Adrenal gland (tissue), 12 donors: ENCODE data around the gene LRP1B. TPM values are rescaled to one million over a fixed set of nuclear protein-coding genes. Genes with fewer than 3 reads are reported as not detected.

Experiments used
- DNase-seq, 7 donors: peaks; one replicate each; pipeline ENCODE4 v3.0.0-alpha.2; 2019 to 2020
- H3K27ac ChIP-seq, 5 donors: fragments of 200-600 bp; sonication (generic) in 4 of 5; 1 replicate in 3 of 5; 2 replicates in 2 of 5; pipeline versions ENCODE4 v1.5.1 to v1.8.0; 2016 to 2020; ENCODE audit warnings: mild to moderate bottlenecking in 1 of 5
- H3K27me3 ChIP-seq: fragments of 200-600 bp; 2 replicates; pipeline ENCODE4 v1.8.0; 2021
- H3K36me3 ChIP-seq, 2 donors: fragments of 200-600 bp; replicated peaks in 1 of 2; 1 replicate in 1 of 2; 2 replicates in 1 of 2; pipeline versions ENCODE4 v1.5.1 to v1.8.0; 2018 to 2022
- H3K4me1 ChIP-seq, 2 donors: fragments of 200-600 bp; replicated peaks in 1 of 2; 1 replicate in 1 of 2; 2 replicates in 1 of 2; pipeline versions ENCODE4 v1.5.1 to v1.8.0; 2018 to 2021
- H3K4me3 ChIP-seq, 4 donors: fragments of 200-600 bp; sonication (generic) in 3 of 4; one replicate each; pipeline ENCODE4 v1.5.1; 2016 to 2018
- H3K9me3 ChIP-seq, 3 donors: fragments of 200-600 bp; sonication (generic) in 1 of 3; replicated peaks in 1 of 3; 1 replicate in 2 of 3; 2 replicates in 1 of 3; pipeline versions ENCODE4 v1.5.1 to v1.8.0; 2016 to 2021
- CTCF ChIP-seq, 6 experiments: fragments of 450-650 bp in 4 of 6; fragments of 200-600 bp in 2 of 6; sonication (generic) in 1 of 6; IDR thresholded peaks; 1 replicate in 5 of 6; 2 replicates in 1 of 6; pipeline versions ENCODE4 v1.5.1 to v1.8.0; 2016 to 2021; ENCODE audit warnings: antibody characterized with exemption in 6 of 6, mild to moderate bottlenecking in 2 of 6, moderate library complexity in 1 of 6
- POLR2A ChIP-seq, 2 donors: fragments of 450-650 bp; IDR thresholded peaks; one replicate each; pipeline ENCODE4 v1.6.1; 2017; ENCODE audit warnings: antibody characterized with exemption in 2 of 2, mild to moderate bottlenecking in 2 of 2, moderate library complexity in 1 of 2
- WGBS, 4 donors: extraction: QIAGEN DNeasy Blood & Tissue Kit in 2 of 4; methylation state at CpG; one replicate each; pipeline versions ENCODE4 v1.1.5 to v1.1.7; 2013 to 2017; 5-methylcytosine and 5-hydroxymethylcytosine counted together
- intact Hi-C, 2 donors: fragments of 100-400 bp; cut with DNase I; formaldehyde crosslinking; loops; one replicate each; pipeline versions ENCODE4 v1.14.1 to v1.15.0; 2022 to 2023
- polyA plus RNA-seq, 3 donors: library from polyadenylated mRNA; stranded (reverse); fragments of 200-250 nt in 2 of 3; fragments of 350-450 nt in 1 of 3; fragmentation: Illumina TruSeq in 1 of 3; extraction: RNeasy Lipid Tissue Mini Kit (QIAGEN cat#74804) in 1 of 3; gene quantifications; one replicate each; pipeline ENCODE4 v1.2.3, GENCODE V29; 2013 to 2014
- total RNA-seq, 9 donors: library from RNA; depleted of rRNA in 4 of 9; stranded (reverse); fragments of >200 nt in 4 of 9; fragments of 120-200 nt in 1 of 9; fragmentation: NEBNext Ultra II Directional in 1 of 9; extraction: Animal tissue kit (Norgen Biotek cat#: 25700) in 1 of 9; gene quantifications; one replicate each; pipeline versions ENCODE4 v1.1.0 to v1.2.4, GENCODE V29; 2013 to 2023
- donor health status: healthy with polysubstance abuse.
- donor health status: Bipolar disorder and iron deficiency.
- donor health status: DM: yes; HTN: yes; CAD: no.
- donor health status: DM: no; HTN: no; CAD: no.
- donor health status: DM: no; HTN: no; CAD: no.
- donor health status: DM: yes; HTN: yes; CAD: no.

Gene LRP1B
- total and polyA plus RNA-seq, 12 donors, result 0.84 to 5.4 (median 2.1) TPM

DNA sequence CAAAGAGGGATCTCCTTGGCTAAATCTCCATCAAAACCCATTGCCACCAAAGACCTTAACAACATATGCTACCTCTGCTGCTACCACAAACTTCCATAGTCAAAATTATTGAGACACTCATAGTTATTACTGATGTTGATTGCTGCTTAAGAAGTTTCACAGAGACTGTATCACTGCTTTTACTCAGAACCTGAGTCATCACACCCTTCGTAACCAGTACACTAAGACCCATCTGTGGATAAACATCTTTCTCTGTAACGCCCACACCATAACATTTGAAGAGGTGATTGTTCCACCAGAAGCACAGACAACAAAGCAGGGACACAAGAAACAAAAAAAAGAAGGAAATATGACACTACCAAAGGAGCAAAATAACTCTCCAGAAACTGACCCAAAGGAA lies 1563.1 kb downstream of the LRP1B start:
- 92 to 98% (median 96%) methylated on average over 2 of the region's 2 CpGs for WGBS, 4 donors
- TF ChIP-seq POLR2A (IDR thresholded peaks at IDR 0.05), result no peak
- TF ChIP-seq CTCF (IDR thresholded peaks at IDR 0.05), result no peak

DNA sequence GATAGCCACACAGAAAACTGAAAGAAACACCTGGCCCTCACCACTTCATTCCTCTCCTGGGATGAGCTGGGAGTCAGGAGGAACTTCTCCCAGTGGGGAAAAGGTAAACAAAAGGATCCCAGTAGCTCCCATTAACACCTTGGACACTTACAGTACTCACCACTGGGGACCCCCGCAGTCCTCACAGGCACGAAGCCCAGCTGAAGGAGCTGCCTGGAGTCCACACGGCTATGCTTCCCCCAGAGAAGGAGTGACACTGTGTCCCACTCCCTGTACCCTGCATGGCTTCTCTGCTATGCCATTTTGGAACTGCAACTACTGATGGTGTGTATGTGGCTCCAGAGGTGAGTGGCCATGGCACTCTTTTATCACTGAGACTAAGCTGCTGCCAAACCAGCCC lies 1565.1 kb downstream of the LRP1B start:
- 84 to 96% (median 88%) methylated on average over 2 to 3 of the region's 3 CpGs for WGBS, 4 donors
- Histone ChIP-seq H3K9me3 (peaks cover 0 to 5% (median 0%) of the 10 kb centered on the region in 3 donors), H3K4me3 (no peak overlapping the region), H3K36me3 (no peaks in the 10 kb centered on the region), H3K27ac (no peak overlapping the region), H3K27me3 (no peaks in the 10 kb centered on the region), H3K4me1 (no peaks in the 10 kb centered on the region)
- DNase-seq, result no peak
- intact Hi-C loops, result no loop called here
- no peak for TF ChIP-seq CTCF (IDR thresholded peaks at IDR 0.05)
- TF ChIP-seq POLR2A (IDR thresholded peaks at IDR 0.05), result no peak

More for the DNA sequence above, 1563.1 kb downstream of the LRP1B start:
- no peak overlapping the region for H3K4me3 ChIP-seq
- DNase-seq, result no peak
- no peaks in the 10 kb centered on the region for H3K27me3 ChIP-seq
- H3K27ac ChIP-seq, result no peak overlapping the region
- H3K4me1 ChIP-seq, result no peaks in the 10 kb centered on the region
- H3K36me3 ChIP-seq, result no peaks in the 10 kb centered on the region
- intact Hi-C loops, result no loop called here
- H3K9me3 ChIP-seq, result peaks cover 0 to 5% (median 0%) of the 10 kb centered on the region in 3 donors

DNA sequence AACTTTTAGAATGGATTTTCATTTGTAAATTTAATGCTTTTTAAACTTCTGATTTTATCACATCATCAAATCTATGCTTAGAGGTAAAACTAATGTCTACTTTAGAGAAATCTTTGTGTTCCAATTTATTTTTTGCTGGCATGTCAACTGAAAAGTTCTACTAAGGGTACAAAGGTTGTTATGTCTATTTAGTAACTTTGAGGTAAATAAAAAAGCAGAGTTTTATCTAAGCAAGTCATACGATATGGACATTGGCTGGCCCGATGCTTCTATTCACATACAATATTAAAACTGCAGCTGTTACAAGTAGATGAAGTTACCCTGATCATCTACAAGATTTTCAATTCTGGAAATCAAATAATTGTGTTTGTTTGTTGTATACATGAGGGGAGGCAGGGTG lies 1575.1 kb downstream of the LRP1B start:
- 92 to 98% (median 96%) methylated on average over 2 of the region's 2 CpGs for WGBS, 4 donors

DNA sequence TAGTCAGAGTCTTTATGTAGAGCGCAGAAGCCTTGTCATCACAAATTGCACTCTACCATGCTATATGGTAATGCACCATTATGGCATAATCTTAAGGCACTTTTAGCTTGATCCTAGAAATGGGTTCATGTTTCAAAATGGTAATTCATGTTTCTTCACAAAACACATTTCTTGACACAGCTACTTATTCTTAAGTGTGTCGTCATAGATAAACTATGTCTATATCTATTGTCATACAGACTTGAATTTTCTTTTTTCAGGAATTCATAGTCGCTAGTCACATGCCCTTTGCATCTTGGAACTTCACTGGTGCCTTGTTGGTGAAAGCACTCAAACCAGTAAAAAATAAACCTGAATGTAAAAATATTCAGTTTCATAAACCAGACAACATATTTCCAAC lies 1578.2 kb downstream of the LRP1B start:
- H3K27me3 ChIP-seq, result no peaks in the 10 kb centered on the region
- 92 to 96% (median 94%) methylated on average over 3 of the region's 3 CpGs for WGBS, 4 donors
- DNase-seq, result no peak
- intact Hi-C loops, result no loop called here
- no peaks in the 10 kb centered on the region for H3K4me1 ChIP-seq
- H3K9me3 ChIP-seq, result no peaks in the 10 kb centered on the region
- TF ChIP-seq CTCF (IDR thresholded peaks at IDR 0.05), result no peak
- TF ChIP-seq POLR2A (IDR thresholded peaks at IDR 0.05), result no peak
- no peaks in the 10 kb centered on the region for H3K36me3 ChIP-seq
- H3K4me3 ChIP-seq, result no peak overlapping the region
- H3K27ac ChIP-seq, result no peak overlapping the region

More for the DNA sequence above, 1575.1 kb downstream of the LRP1B start:
- Histone ChIP-seq H3K4me1 (no peaks in the 10 kb centered on the region), H3K4me3 (no peak overlapping the region), H3K9me3 (no peaks in the 10 kb centered on the region), H3K27me3 (no peaks in the 10 kb centered on the region), H3K36me3 (no peaks in the 10 kb centered on the region), H3K27ac (no peak overlapping the region)
- no peak for DNase-seq
- TF ChIP-seq CTCF (IDR thresholded peaks at IDR 0.05), result no peak
- TF ChIP-seq POLR2A (IDR thresholded peaks at IDR 0.05), result no peak
- intact Hi-C loops, result no loop called here
